ENCODE measurements around the gene KRT8. TPM values are rescaled to one million over a fixed set of nuclear protein-coding genes. Genes with fewer than 3 reads are reported as not detected.

Gene KRT8
- total RNA-seq, 1 experiment from 2014 or later: 39.2 TPM

- Histone ChIP-seq H3K36me3 (no peaks in the 10 kb centered on the region), H3K9me3 (no peaks in the 10 kb centered on the region), H3K4me3 (no peak within 1 kb of the TSS), H3K27me3 (no peaks in the 10 kb centered on the region)
- no peak for DNase-seq
Observed at GRCh38 chr12:52848661-52849255, 56.1 kb downstream of the KRT8 start, which contains the start of gene KRT78. TSS of gene KRT78 (minus strand) at chr12:52848994. CDS start at chr12:52848930, 64 bp downstream.

GRCh38 chr12:52847335-52848102, 57.4 kb downstream of the KRT8 start:
- Histone ChIP-seq H3K27me3 (no peaks in the 10 kb centered on the region), H3K36me3 (no peaks in the 10 kb centered on the region)
- DNase-seq: peak; percentile 79

More at GRCh38 chr12:52847335-52848102, 57.4 kb downstream of the KRT8 start:
- Histone ChIP-seq H3K9me3 (no peaks in the 10 kb centered on the region), H3K4me3 (no peak overlapping the region)

Other genes starting within 250 kb of the KRT8 start
- not detected in 2 replicates for gene KRT1, start 224.7 kb downstream of the KRT8 start, total RNA-seq (2014; rRNA removed; shearing (Covaris generic); ENCODE audit: low replicate concordance)
- not detected in 2 replicates for gene KRT77, start 201.6 kb downstream of the KRT8 start, total RNA-seq (2014; rRNA removed; shearing (Covaris generic); ENCODE audit: low replicate concordance)
- not detected in 2 replicates for gene KRT76, start 127.7 kb downstream of the KRT8 start, total RNA-seq (2014; rRNA removed; shearing (Covaris generic); ENCODE audit: low replicate concordance)
- gene KRT3, start 109.0 kb downstream of the KRT8 start, total RNA-seq (2014; rRNA removed; shearing (Covaris generic); ENCODE audit: low replicate concordance): not detected in 2 replicates
- not detected in 2 replicates for gene KRT4, start 91.0 kb downstream of the KRT8 start, total RNA-seq (2014; rRNA removed; shearing (Covaris generic); ENCODE audit: low replicate concordance)
- gene KRT79, start 70.8 kb downstream of the KRT8 start, total RNA-seq (2014; rRNA removed; shearing (Covaris generic); ENCODE audit: low replicate concordance): not detected in 2 replicates
- not detected in 2 replicates for gene KRT78, start 56.1 kb downstream of the KRT8 start, total RNA-seq (2014; rRNA removed; shearing (Covaris generic); ENCODE audit: low replicate concordance)
- 104 and 136 TPM in 2 replicates for gene KRT18, start 44.0 kb upstream of the KRT8 start, total RNA-seq (2014; rRNA removed; shearing (Covaris generic); ENCODE audit: low replicate concordance)
- gene EIF4B, start 101.4 kb upstream of the KRT8 start, total RNA-seq (2014; rRNA removed; shearing (Covaris generic); ENCODE audit: low replicate concordance): 684 and 692 TPM in 2 replicates
- 10.8 and 12.4 TPM in 2 replicates for gene TNS2, start 145.0 kb upstream of the KRT8 start, total RNA-seq (2014; rRNA removed; shearing (Covaris generic); ENCODE audit: low replicate concordance)
- gene SPRYD3, start 174.3 kb upstream of the KRT8 start, total RNA-seq (2014; rRNA removed; shearing (Covaris generic); ENCODE audit: low replicate concordance): 22.1 and 23.9 TPM in 2 replicates
- 37.5 and 66.3 TPM in 2 replicates for gene IGFBP6, start 192.6 kb upstream of the KRT8 start, total RNA-seq (2014; rRNA removed; shearing (Covaris generic); ENCODE audit: low replicate concordance)
- gene SOAT2, start 198.4 kb upstream of the KRT8 start, total RNA-seq (2014; rRNA removed; shearing (Covaris generic); ENCODE audit: low replicate concordance): not detected in 2 replicates

Data from MG63 (cell line).